ENCODE results near the gene CGB1.

DNA sequence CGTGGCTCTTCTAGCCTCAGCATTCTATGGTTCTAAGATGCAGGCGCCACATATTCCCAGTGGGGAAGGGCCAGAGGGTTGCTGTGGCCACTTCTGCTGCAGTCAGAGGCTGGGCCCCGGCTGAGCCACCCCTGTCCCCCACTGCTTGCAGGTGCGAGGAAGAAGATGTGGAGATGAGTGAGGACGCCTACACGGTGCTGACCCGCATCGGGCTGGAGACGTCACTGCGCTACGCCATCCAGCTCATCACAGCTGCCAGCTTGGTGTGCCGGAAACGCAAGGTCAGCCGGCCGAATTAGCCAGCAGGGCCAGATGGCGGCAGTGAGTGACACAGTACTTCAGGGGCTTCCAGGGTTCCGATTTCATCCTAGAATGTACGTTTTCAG, 21.8 kb downstream of the CGB1 start:
- TF ChIP-seq SP2 (IDR thresholded peaks at IDR 0.05; ENCODE audit: extremely low read depth, low read depth, low read length, poor library complexity, severe bottlenecking) (no peak), ETV6 (IDR thresholded peaks at IDR 0.05; ENCODE audit: borderline replicate concordance in 1 of 2, low read depth in 2 of 2, low read length in 1 of 2) (no peak), ETV6 (CRISPR knock-in tag; IDR thresholded peaks at IDR 0.05; ENCODE audit: borderline replicate concordance) (no peak), RAD21 (CRISPR knock-in tag; conservative IDR thresholded peaks at IDR 0.05 in 1 of 2, IDR thresholded peaks at IDR 0.05 in 1 of 2) (no peak), SMARCA4 (IDR thresholded peaks at IDR 0.05) (no peak), THRB (CRISPR knock-in tag; conservative IDR thresholded peaks at IDR 0.05) (no peak), MTA1 (IDR thresholded peaks at IDR 0.05; ENCODE audit: borderline replicate concordance) (no peak), E2F5 (CRISPR knock-in tag; IDR thresholded peaks at IDR 0.05) (no peak), ZNF239 (CRISPR knock-in tag; IDR thresholded peaks at IDR 0.05) (no peak)
- TF ChIP-seq, protein P1, sequence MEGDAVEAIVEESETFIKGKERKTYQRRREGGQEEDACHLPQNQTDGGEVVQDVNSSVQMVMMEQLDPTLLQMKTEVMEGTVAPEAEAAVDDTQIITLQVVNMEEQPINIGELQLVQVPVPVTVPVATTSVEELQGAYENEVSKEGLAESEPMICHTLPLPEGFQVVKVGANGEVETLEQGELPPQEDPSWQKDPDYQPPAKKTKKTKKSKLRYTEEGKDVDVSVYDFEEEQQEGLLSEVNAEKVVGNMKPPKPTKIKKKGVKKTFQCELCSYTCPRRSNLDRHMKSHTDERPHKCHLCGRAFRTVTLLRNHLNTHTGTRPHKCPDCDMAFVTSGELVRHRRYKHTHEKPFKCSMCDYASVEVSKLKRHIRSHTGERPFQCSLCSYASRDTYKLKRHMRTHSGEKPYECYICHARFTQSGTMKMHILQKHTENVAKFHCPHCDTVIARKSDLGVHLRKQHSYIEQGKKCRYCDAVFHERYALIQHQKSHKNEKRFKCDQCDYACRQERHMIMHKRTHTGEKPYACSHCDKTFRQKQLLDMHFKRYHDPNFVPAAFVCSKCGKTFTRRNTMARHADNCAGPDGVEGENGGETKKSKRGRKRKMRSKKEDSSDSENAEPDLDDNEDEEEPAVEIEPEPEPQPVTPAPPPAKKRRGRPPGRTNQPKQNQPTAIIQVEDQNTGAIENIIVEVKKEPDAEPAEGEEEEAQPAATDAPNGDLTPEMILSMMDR (IDR thresholded peaks at IDR 0.05 in 2 of 3, conservative IDR thresholded peaks at IDR 0.05 in 1 of 3; ENCODE audit: insufficient read depth in 2 of 3, low read depth in 1 of 3, low read length in 3 of 3): no peak

Data from K562 (cell line).